ENCODE measurements around the gene CFAP69. TPM values are rescaled to one million over a fixed set of nuclear protein-coding genes. Genes with fewer than 3 reads are reported as not detected.
"Not testable (repeated sequence)": the region's sequence is repeated elsewhere in the genome, so short reads cannot be mapped to it uniquely, and the experiment has no call there.

CFAP69 gene
- total and polyA plus RNA-seq, 2 of the 8 experiments (the other 6 are each of a cell fraction or from before 2014, with no cell fraction given) = 1.00 to 3.8 TPM

GRCh38 chr7:90256011-90256410, 11.0 kb downstream of the CFAP69 start:
- H4K5ac ChIP-seq (ENCODE audit: insufficient read length, low read depth, low read length); H3K9me3 ChIP-seq (ENCODE audit: insufficient read depth in 2 of 2, low read depth in 1 of 2, low read length in 1 of 2); H3K23me2 ChIP-seq (ENCODE audit: low read depth, low read length); DNase-seq (ENCODE audit: low read depth in 1 of 2, low spot score in 2 of 2); H2AK5ac ChIP-seq (ENCODE audit: low read depth, low read length); H3K56ac ChIP-seq (replicated peaks; ENCODE audit: insufficient read length, low read depth, low read length); POLR2A ChIA-PET (ENCODE audit: partially characterized antibody); H3K27me3 ChIP-seq (replicated peaks in 1 of 4; ENCODE audit: control insufficient read depth in 3 of 4, extremely low read depth in 1 of 4, insufficient read depth in 3 of 4, low read length in 3 of 4); H3K18ac ChIP-seq (ENCODE audit: extremely low read depth, low read length); H2BK12ac ChIP-seq (ENCODE audit: low read depth, low read length); H3K4ac ChIP-seq (replicated peaks; ENCODE audit: insufficient read length, low read depth, low read length); H3K27ac ChIP-seq (ENCODE audit: low read depth, low read length); H2BK15ac ChIP-seq (ENCODE audit: low read length); H2AFZ ChIP-seq (ENCODE audit: low read length); H3K4me2 ChIP-seq (ENCODE audit: insufficient read depth in 1 of 2, low read depth in 2 of 2, low read length in 2 of 2); H3K23ac ChIP-seq (ENCODE audit: insufficient read length); H4K91ac ChIP-seq (replicated peaks; ENCODE audit: insufficient read length, low read length); H4K8ac ChIP-seq (ENCODE audit: extremely low read depth, insufficient read depth, low read length); H3K79me2 ChIP-seq (ENCODE audit: control insufficient read depth in 1 of 2, insufficient read depth in 2 of 2, low read length in 2 of 2); H3K4me3 ChIP-seq (ENCODE audit: extremely low read depth in 1 of 4, insufficient read depth in 2 of 4, low read depth in 3 of 4, low read length in 4 of 4); CTCF ChIA-PET (ENCODE audit: partially characterized antibody); H3K9ac ChIP-seq (replicated peaks in 1 of 4; ENCODE audit: extremely low read depth in 1 of 4, low read depth in 3 of 4, low read length in 3 of 4); FAIRE-seq; H2BK20ac ChIP-seq (ENCODE audit: low read length); H2BK120ac ChIP-seq (replicated peaks; ENCODE audit: low read depth, low read length); H3K79me1 ChIP-seq (ENCODE audit: low read depth, low read length); H3K14ac ChIP-seq (ENCODE audit: insufficient read length); H3K4me1 ChIP-seq (replicated peaks in 1 of 4; ENCODE audit: control insufficient read depth in 3 of 4, insufficient read depth in 4 of 4, low read length in 3 of 4); H4K20me1 ChIP-seq (replicated peaks in 1 of 2; ENCODE audit: control insufficient read depth in 1 of 2, insufficient read depth in 2 of 2, low read length in 2 of 2); H3K36me3 ChIP-seq (ENCODE audit: control insufficient read depth in 2 of 4, insufficient read depth in 4 of 4, low read length in 3 of 4); H2BK5ac ChIP-seq (ENCODE audit: low read depth, low read length): not testable (repeated sequence)
- WGBS, 2 experiments (ENCODE audit: extremely low coverage in 1 of 2, insufficient coverage in 1 of 2, insufficient read length in 1 of 2, insufficient replicate concordance in 2 of 2, low coverage in 1 of 2, low lambda C conversion rate in 2 of 2, missing lambda C conversion rate in 1 of 2) = 91% methylated on average over 5 of the region's 5 CpGs; no CpG with 5 or more reads in 1 of the 2 experiments
